LoVo (cell line): ENCODE measurements around the gene MFAP4.

ENCODE experiments used
- DNase-seq: peaks from one replicate; pipeline ENCODE4 v3.0.0-alpha.2; 2016; ENCODE audit warnings: low spot score

The MFAP4 gene

DNA sequence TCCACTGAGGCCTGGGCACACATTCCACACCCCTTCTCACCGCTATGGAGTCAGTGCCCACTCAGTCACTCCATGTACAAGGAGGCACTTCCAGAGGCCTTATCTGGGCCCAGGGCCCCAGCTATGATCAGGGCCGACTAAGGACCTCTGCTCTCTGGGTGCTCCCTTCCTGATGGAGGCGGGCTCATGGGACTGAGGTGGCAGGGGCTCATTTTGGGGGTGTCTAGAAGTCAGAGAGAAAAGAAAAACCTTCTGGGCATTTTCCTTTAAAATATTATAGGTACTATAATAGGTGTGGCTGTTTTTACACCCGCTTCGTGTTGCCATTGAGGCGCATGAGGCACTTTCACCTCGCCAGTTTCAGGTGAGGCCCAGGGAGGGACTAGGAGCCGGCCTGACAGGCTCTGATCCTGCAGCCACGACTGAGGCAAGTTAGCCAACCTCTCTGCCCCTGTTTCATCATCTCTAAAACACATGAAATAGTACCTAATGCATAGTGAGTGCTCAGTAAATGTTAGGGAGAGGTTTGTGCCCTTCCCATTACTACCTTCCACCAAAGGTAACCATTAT lies 38.8 kb downstream of the MFAP4 start:
- no peak for DNase-seq

DNA sequence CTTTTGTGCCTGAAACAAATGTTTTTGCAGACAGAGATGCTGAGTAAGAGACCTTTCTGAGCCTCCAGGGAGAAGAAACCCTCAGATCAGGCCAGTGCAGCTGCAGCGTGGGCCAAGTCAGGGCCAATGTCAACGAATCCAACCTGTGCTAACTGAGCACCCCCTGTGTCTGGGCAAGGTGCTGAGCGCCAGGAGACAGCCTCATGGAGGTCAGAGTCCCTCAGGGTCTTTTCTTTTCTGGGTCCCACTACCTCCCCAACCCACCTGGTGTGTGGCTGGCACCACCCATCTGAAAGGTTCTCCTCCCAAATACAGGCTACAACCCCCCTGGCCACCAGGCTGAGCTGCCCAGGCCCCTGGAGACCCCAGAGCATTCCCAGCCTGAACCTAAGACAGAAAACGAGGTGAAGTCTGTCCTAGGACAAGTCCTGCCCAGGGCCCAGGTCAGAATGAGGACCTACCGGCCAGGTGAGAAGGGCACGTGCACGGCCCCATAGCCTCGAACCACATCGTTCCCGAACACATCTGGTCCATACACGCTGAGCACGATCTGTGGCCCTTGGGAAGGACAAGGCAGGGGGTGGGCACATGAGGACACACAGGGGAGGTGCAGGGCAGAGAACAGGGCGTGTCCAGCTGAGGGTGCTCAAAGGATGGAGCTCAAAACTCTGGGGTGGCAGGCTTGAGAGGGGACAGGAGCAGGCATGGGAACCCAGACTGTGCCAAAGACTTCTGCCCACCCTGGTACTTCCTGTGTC lies 39.5 kb downstream of the MFAP4 start:
- DNase-seq = no peak

DNA sequence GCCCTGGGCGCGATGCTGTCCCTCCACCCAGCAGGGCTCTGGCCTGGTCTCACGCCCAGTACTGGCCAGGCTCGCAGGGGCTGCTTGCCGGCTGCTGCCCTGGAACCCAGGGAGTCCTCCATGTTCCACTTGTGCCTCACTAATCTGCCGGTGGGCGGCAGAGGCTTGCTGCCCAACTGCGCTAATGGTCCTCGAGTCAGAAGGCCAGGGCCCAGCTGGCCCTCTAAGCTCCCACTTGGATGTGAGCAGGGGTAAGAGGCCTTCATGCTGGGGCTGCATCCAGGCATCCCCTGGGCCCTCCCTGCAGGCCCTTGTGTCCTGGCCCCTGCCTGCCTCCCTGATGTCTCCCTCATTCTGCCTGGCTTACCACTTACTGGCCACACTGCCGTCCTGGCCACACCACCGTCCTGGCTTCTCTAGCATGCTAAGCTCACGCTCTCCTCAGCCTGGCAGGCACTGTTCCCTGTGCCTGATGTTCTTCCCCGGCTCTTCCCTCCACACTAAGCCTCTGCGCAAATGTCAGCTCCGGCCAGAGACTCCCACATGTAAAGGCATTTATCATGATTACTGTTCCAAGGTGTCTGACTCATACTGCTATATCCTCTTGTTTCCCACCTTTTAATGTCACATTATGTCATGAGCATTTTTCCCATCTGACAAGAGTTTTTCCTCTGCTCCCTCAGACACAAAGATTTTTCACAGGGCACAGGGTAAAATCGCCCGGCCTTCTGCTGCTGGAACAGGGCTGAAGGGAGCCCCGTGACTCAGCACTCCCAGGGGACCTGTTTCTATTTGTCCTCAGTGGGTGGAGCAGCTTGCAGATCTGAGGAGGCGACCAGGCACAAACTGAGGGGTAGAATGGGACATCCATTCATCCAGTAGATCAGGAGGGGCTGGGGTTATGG lies 40.4 kb downstream of the MFAP4 start:
- no peak for DNase-seq

DNA sequence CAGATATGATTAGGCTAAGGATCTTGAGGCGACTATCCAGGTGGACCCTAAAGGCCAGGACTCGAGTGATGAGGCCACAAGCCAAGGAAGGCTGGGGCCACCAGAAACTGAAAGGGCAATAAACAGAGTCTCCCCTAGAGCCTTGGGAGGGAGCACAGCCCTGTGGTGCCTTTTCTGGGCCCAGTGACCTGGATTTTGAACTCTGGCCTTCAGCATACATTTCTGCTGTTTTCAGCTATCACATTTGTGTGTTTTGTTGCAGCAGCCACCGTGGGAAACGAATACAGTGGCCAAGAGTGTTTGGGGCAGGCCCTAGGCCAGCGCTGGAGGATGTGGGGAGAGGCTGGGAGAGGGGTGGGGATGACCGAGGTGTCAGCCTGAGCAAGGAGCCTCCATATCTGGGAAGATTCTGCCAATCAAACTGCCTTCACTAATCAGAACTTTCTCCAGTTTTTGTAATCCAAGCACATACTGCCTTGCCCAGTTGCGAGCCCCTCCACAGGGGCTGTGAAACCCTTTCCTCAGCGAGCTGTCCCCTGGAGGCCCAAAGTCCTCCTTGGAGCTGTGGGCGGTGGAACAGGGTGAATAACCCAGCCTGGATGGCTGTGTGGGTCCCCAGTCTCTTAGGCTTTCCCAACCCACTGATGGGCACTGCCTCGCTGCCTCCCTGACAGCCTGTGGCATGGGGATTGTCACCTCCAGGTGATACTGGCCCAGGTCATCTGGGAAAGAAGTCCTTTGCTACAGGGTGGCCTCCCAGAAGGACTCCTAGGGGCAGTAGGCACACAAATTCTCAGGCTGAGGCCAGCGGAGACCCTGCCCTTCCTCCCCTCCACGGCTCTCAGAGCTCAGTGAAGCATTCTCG lies 41.3 kb downstream of the MFAP4 start:
- no peak for DNase-seq

DNA sequence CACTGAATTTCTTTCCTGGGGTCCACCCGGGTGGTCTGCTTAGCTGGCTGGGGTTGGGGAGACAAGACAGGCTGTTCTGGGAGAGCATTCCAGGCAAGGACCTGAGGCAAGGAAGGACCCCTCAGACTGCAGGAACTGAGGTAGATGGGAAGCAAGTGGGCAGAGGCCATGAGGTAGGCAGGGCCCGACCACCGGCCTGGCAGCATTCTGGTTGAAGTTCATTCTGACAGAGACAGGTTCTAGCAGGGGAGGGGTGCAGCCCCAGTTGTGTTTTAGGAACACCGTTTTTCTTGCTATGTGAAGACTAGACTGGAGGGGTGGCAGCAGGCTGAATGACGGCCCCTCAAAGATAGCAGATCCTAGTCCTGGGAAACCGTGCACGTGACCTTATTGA lies 41.9 kb downstream of the MFAP4 start:
- DNase-seq = no peak

- no peak for DNase-seq
Observed at GRCh38 chr17:19344311-19345066, 42.5 kb downstream of the MFAP4 start.

- no peak for DNase-seq
Observed at GRCh38 chr17:19343671-19344151, 43.3 kb downstream of the MFAP4 start.

DNA sequence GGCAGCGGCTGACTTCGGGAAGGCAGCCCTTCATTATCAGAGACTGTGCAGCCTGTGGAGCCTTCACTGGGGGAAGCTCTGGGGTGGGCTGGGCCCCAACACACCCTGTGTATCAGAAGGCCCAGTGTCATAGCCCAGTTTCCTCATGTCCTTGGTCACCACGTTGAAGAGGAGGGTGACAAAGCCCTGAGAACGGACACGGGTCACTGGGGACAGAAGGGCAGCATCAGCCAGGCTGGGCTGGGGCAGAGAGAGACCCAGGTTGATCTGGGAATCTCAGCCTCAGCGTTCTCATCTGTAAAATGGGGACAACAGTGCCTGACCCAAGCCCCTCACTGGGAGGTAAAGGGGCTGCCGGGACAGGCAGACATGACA lies 43.7 kb downstream of the MFAP4 start:
- DNase-seq = no peak

DNA sequence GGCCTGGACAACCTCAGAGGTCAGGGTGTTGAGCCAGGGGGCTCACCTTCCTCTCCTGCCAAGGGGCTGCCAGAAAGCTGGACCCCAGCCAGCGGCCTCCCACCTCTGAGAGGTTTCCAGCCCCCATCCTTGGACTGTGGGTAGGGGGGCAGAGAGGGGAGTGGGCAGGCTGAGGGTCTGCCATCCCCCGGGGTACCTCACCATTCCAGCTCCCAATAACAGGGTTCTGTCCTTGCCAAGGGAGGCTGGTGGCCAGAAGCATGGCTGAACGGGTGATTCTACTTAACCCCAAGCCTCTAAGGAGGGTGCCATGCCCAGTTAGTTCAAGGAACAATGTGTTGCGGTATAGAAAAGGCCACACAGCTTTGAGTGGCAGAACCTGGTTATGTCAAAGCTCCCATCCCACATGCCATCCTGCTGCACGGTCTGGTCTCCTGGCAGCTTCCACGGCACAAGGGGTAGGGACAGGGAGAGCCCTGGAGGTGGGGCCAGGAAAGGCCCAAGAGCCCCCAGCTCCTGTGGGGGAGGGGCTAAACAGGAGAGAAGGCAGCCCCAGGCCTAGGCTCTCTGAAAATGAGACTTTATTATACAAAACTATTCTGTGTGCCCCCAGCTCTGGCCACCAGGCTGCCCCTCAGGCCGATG lies 44.3 kb downstream of the MFAP4 start:
- DNase-seq = no peak

- DNase-seq = no peak
Observed at GRCh38 chr17:19341641-19342610, 45.1 kb downstream of the MFAP4 start.

GRCh38 chr17:19341211-19341631 lies 45.8 kb downstream of the MFAP4 start:
- DNase-seq = no peak

GRCh38 chr17:19339341-19339815 lies 47.6 kb downstream of the MFAP4 start:
- DNase-seq = no peak

GRCh38 chr17:19338031-19338990 lies 48.7 kb downstream of the MFAP4 start:
- DNase-seq = peak; percentile 12

- no peak for DNase-seq
Observed at GRCh38 chr17:19337712-19338023, 49.3 kb downstream of the MFAP4 start.

- DNase-seq = no peak
Observed at GRCh38 chr17:19336938-19337711, 49.9 kb downstream of the MFAP4 start.

GRCh38 chr17:19335951-19336631 lies 50.9 kb downstream of the MFAP4 start:
- no peak for DNase-seq

DNA sequence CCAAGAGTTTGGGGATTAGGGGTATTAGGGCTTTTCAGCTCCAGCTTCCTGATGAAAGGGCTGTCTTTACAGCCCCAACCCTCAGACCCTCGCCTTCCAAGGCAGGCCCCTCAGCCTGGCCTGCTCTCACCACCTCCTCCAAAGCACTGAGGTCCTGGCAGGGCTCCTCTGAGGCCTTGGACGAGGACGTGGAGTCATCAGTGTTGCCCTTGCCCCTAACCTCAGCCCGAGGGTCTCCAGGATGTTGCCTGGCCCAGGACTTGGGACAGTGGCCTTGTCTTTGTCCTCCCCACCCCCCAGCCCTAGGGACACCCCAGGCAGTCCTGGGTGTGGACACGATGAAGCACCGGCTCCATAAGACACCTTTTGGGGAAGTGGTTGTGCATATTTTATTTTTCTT lies 52.7 kb downstream of the MFAP4 start:
- DNase-seq = no peak
